ENCODE data around the gene TNFAIP1.

- TF ChIP-seq RAD21 (conservative IDR thresholded peaks at IDR 0.05 in 1 of 2, IDR thresholded peaks at IDR 0.05 in 1 of 2) = no peak
- TF ChIP-seq KDM1A (IDR thresholded peaks at IDR 0.05; ENCODE audit: low read depth) = no peak
- TF ChIP-seq POLR2A (IDR thresholded peaks at IDR 0.05; ENCODE audit: low read length) = no peak
- TF ChIP-seq HES2 (IDR thresholded peaks at IDR 0.05) = no peak
- TF ChIP-seq CTCF (IDR thresholded peaks at IDR 0.05) = no peak
- TF ChIP-seq HDAC2 (IDR thresholded peaks at IDR 0.05) = no peak
- TF ChIP-seq ESRRA (IDR thresholded peaks at IDR 0.05; ENCODE audit: borderline replicate concordance, low read length) = no peak
- no peak for TF ChIP-seq ZFP36 (IDR thresholded peaks at IDR 0.05; ENCODE audit: borderline replicate concordance, partially characterized antibody)
- TF ChIP-seq REST (IDR thresholded peaks at IDR 0.05) = no peak
- TF ChIP-seq RCOR1 (IDR thresholded peaks at IDR 0.05; ENCODE audit: low read depth, low read length) = no peak
- no peak for TF ChIP-seq MAX (IDR thresholded peaks at IDR 0.05)
- TF ChIP-seq BCL3 (IDR thresholded peaks at IDR 0.05) = no peak
- TF ChIP-seq EHMT2 (IDR thresholded peaks at IDR 0.05; ENCODE audit: low read depth) = no peak
Observed at GRCh38 chr17:28388106-28388505, 52.5 kb downstream of the TNFAIP1 start.
